Loucy (cell line): Measurements from ENCODE around the gene TIAM2.

Experiments used
- H2AFZ ChIP-seq: fragments of 200-600 bp; sonication (generic); 2 replicates; pipeline ENCODE4 v1.6.0; 2016; ENCODE audit warnings: antibody characterized with exemption, mild to moderate bottlenecking, low read length, moderate library complexity
- H3F3A ChIP-seq: fragments of 200-600 bp; 2 replicates; pipeline ENCODE4 v1.6.0; 2016; ENCODE audit warnings: antibody characterized with exemption, low read depth, mild to moderate bottlenecking
- H3K27me3 ChIP-seq: fragments of 200-600 bp; sonication (generic); 2 replicates; pipeline ENCODE4 v1.6.1; 2014; ENCODE audit warnings: low read length, mild to moderate bottlenecking; ENCODE audit not compliant: insufficient read depth, poor library complexity, severe bottlenecking
- H3K36me3 ChIP-seq: fragments of 200-600 bp; sonication (generic); 2 replicates; pipeline ENCODE4 v1.6.1; 2016; ENCODE audit warnings: low read length; ENCODE audit not compliant: insufficient read depth
- H3K4me1 ChIP-seq: fragments of 200-600 bp; sonication (generic); 2 replicates; pipeline ENCODE4 v1.5.1; 2014; ENCODE audit warnings: low read length, mild to moderate bottlenecking; ENCODE audit not compliant: insufficient read depth, poor library complexity, severe bottlenecking
- H3K4me2 ChIP-seq: fragments of 200-600 bp; sonication (generic); 2 replicates; pipeline ENCODE4 v1.6.0; 2014; ENCODE audit warnings: antibody characterized with exemption, low read length, low read depth, mild to moderate bottlenecking; ENCODE audit not compliant: poor library complexity, severe bottlenecking
- H3K4me3 ChIP-seq: fragments of 200-600 bp; sonication (generic); 2 replicates; pipeline ENCODE4 v1.5.1; 2014; ENCODE audit warnings: low read length, mild to moderate bottlenecking, mixed read lengths; ENCODE audit not compliant: poor library complexity, severe bottlenecking
- H3K79me2 ChIP-seq: fragments of 200-600 bp; sonication (generic); 2 replicates; pipeline ENCODE4 v1.6.1; 2014; ENCODE audit warnings: low read length; ENCODE audit not compliant: insufficient read depth
- H3K9ac ChIP-seq: fragments of 200-600 bp; sonication (generic); 2 replicates; pipeline ENCODE4 v1.6.0; 2014; ENCODE audit warnings: mild to moderate bottlenecking, low read depth, low read length, moderate library complexity; ENCODE audit not compliant: poor library complexity, severe bottlenecking
- H3K9me2 ChIP-seq: fragments of 200-600 bp; sonication (generic); replicated peaks from 2 replicates; pipeline ENCODE4 v1.6.1; 2016; ENCODE audit warnings: low read depth, low read length, mixed read lengths
- H3K9me3 ChIP-seq: fragments of 200-600 bp; sonication (generic); 2 replicates; pipeline ENCODE4 v1.6.1; 2014; ENCODE audit warnings: mild to moderate bottlenecking, antibody characterized with exemption, low read length, low read depth; ENCODE audit not compliant: insufficient read depth
- H4K20me1 ChIP-seq: fragments of 200-600 bp; sonication (generic); 2 replicates; pipeline ENCODE4 v1.6.0; 2014; ENCODE audit warnings: antibody characterized with exemption, low read length, mild to moderate bottlenecking; ENCODE audit not compliant: insufficient read depth, poor library complexity, severe bottlenecking
- EZH2phosphoT487 ChIP-seq: fragments of 200-600 bp; IDR thresholded peaks from 2 replicates; pipeline ENCODE4 v1.6.1; 2018; ENCODE audit warnings: antibody characterized with exemption, mild to moderate bottlenecking, moderate library complexity, borderline replicate concordance
- TF ChIP-seq, protein P1 (sequence below): fragments of 200-600 bp; sonication (generic); conservative IDR thresholded peaks from 2 replicates; pipeline ENCODE4 v1.5.1; 2014; ENCODE audit warnings: mild to moderate bottlenecking, antibody characterized with exemption, low read length

The TIAM2 gene

GRCh38 chr6:155130161-155130853, 135.2 kb downstream of the TIAM2 start:
- H3K4me3 ChIP-seq: no peak overlapping the region
- no peaks in the 10 kb centered on the region for H3K36me3 ChIP-seq
- H3K4me2 ChIP-seq: no peak overlapping the region
- H3K79me2 ChIP-seq: no peaks in the 10 kb centered on the region
- no peaks in the 10 kb centered on the region for H3K9me3 ChIP-seq
- H3K4me1 ChIP-seq: no peaks in the 10 kb centered on the region
- no peaks in the 10 kb centered on the region for H3K9me2 ChIP-seq
- no peaks in the 10 kb centered on the region for H4K20me1 ChIP-seq
- no peaks in the 10 kb centered on the region for H3F3A ChIP-seq
- no peak overlapping the region for H3K9ac ChIP-seq
- no peak for TF ChIP-seq EZH2phosphoT487
- TF ChIP-seq, protein P1, sequence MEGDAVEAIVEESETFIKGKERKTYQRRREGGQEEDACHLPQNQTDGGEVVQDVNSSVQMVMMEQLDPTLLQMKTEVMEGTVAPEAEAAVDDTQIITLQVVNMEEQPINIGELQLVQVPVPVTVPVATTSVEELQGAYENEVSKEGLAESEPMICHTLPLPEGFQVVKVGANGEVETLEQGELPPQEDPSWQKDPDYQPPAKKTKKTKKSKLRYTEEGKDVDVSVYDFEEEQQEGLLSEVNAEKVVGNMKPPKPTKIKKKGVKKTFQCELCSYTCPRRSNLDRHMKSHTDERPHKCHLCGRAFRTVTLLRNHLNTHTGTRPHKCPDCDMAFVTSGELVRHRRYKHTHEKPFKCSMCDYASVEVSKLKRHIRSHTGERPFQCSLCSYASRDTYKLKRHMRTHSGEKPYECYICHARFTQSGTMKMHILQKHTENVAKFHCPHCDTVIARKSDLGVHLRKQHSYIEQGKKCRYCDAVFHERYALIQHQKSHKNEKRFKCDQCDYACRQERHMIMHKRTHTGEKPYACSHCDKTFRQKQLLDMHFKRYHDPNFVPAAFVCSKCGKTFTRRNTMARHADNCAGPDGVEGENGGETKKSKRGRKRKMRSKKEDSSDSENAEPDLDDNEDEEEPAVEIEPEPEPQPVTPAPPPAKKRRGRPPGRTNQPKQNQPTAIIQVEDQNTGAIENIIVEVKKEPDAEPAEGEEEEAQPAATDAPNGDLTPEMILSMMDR: no peak
- no peaks in the 10 kb centered on the region for H3K27me3 ChIP-seq
- H2AFZ ChIP-seq: no peak overlapping the region

DNA sequence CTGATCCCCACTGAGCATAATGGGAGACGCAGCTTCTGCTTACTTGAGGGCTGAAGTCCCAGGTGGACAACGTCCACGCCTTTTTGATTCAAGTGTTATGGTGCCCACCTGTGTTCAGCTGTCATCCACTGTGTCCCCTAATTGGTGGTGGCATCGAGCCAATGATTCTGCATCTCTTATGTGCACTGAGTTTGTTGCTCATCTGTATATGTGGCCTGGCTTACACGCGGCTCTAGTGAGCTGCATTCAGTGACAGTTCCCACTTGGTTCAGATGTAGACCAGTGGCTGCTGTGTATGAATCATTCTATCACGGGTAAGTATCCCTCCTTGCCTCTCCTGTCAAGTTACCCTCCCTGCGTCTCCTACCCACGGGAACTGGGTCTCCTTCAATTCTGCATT, 137.5 kb downstream of the TIAM2 start:
- Histone ChIP-seq H3K27me3 (no peaks in the 10 kb centered on the region), H3K4me2 (no peak overlapping the region), H3K4me1 (no peaks in the 10 kb centered on the region), H3K4me3 (no peak overlapping the region), H3K9me2 (no peaks in the 10 kb centered on the region), H3K9ac (no peak overlapping the region), H3K79me2 (no peaks in the 10 kb centered on the region), H2AFZ (no peak overlapping the region), H3F3A (no peaks in the 10 kb centered on the region), H4K20me1 (no peaks in the 10 kb centered on the region), H3K36me3 (no peaks in the 10 kb centered on the region), H3K9me3 (no peaks in the 10 kb centered on the region)
- TF ChIP-seq, protein P1: no peak
- no peak for TF ChIP-seq EZH2phosphoT487

GRCh38 chr6:155141002-155141401, 145.9 kb downstream of the TIAM2 start:
- Histone ChIP-seq H3K36me3 (no peaks in the 10 kb centered on the region), H3F3A (no peaks in the 10 kb centered on the region), H3K9me2 (no peaks in the 10 kb centered on the region), H3K4me2 (no peak overlapping the region), H3K4me3 (no peak overlapping the region), H4K20me1 (no peaks in the 10 kb centered on the region), H3K79me2 (no peaks in the 10 kb centered on the region), H3K27me3 (no peaks in the 10 kb centered on the region), H3K4me1 (no peaks in the 10 kb centered on the region), H2AFZ (no peak overlapping the region), H3K9me3 (no peaks in the 10 kb centered on the region), H3K9ac (no peak overlapping the region)
- TF ChIP-seq EZH2phosphoT487: no peak
- TF ChIP-seq, protein P1: no peak
